HTERT RPE-1 (cell line): Measurements from ENCODE around the gene CTNNA1.
"Not testable (repeated sequence)": the region's sequence is repeated elsewhere in the genome, so short reads cannot be mapped to it uniquely, and the experiment has no call there.

ENCODE experiments used
- in situ Hi-C: fragments of 300-500 bp; cut with MboI; formaldehyde crosslinking; loops from 4 replicates; pipeline ENCODE4 v1.14.3; 2020; ENCODE audit warnings: low sequenced_read_pairs

CTNNA1 gene

DNA sequence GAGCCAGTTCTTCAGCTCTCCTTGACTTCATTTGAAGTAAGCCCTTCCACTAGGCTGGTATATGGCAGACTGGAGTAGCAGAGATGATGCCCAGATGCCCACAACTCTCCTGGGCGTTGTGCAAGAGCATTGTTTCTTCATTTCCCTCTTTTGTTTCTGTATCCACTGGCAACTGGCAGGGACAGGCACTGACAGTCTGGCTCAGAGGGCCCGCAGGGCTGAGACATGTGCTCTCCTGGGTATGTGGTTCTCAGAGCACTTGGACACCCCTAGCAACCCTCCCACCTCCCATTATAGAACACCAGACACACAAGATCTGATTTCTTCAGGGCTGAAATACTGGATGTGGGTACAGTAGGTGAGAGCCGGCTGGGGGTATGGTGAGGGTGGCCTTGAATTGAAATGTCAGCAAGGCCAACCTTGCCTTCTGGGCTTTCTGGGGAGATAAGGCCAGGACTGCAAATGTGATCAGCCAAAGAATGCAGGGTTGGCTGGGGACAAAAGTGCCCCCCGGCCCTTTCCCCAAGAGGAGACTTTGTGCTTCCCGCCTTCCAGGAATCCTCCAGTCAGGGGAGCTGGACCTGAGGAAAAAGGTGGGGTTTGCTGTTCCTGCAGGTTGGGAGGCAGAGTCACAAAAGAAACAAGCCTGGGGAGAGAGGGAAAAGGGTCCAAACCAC lies 28.6 kb upstream of the CTNNA1 start:
- in situ Hi-C loops, result no loop called here

DNA sequence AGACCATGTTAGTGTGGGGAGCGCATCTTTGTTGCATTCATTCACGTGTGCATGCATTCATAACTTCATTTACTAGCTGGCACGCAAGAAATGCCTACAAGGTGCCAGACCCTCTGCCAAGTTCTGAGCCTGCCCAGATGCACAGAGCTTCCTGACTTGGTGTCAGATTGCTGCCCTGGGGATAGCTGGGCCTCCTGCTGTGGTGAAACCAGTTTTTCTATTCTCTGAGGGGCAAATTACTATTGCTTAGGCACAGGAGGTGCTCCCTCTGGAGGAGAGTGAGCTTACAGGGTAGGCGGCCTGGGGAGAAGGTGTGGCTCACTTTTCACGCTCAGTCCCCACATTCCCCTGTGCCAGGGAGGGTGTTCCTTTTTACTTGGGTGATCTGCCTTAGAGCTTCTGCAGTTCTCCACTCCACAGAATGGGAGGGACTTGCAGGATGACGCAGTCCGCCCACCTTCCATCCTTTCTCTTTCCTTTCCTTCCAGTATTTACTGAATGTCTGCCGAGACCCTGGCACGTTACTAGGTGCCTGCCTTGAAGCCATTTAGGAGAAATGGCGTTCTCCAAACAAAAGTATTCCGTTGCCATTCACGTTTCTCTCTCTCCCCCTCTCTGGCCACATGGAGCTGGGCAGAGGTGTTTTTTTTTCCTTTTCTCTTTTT lies 27.9 kb upstream of the CTNNA1 start:
- in situ Hi-C loops, result no loop called here

DNA sequence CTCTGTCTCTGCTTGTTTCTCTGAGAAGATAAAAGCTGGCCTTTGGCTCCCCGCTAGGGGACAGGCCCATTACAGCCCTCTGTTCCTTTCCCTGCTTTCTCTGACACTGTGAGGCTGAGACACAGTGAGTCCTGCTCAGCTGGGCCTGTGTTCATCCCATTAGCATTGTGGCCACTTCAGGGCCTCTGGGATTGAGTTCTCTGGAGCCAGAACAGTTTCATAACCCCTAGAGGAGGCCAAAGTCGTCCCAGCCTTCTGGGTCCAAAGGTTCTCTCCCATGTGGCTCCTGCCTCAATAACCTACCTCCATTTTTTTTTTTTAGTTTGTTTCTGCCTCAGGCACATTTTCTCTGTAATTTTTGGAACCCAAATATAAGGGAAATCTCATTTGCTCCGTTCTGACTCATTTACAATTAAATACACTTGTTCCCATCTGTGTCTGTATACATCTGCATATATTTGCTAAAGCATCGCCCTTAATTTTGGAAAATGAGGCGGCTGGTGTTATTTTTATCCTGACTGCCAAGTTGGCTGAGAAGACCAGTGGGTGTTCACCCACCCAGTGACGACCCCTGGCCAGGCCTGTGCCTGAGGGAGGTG lies 27.3 kb upstream of the CTNNA1 start:
- in situ Hi-C loops, result no loop called here

GRCh38 chr5:138726848-138727247 lies 26.4 kb upstream of the CTNNA1 start:
- in situ Hi-C loops, result no loop called here

- in situ Hi-C loops, result not testable (repeated sequence)
Measured at GRCh38 chr5:138730496-138730895, 22.7 kb upstream of the CTNNA1 start.

DNA sequence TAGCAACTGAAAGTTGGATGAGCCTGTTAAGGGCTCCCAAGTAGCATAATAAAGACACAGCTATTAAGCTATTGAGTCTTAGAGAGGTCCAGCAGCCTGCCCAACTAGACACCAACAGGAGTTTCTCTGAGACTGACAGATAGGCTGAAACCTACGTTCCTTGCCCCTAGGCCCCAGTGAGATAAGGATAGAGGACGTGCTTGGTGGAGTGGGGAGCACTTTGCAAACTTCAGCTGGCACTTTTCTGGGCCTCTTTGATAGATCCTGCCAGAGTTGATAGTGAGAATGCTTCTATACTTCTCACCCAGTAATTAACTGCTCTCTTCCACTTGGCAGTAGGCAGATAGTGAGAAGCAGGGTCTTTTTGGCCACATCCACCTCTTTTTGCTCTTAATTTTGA lies 20.8 kb upstream of the CTNNA1 start:
- in situ Hi-C loops, result no loop called here

- in situ Hi-C loops, result no loop called here
Measured at GRCh38 chr5:138732933-138733332, 20.3 kb upstream of the CTNNA1 start.

DNA sequence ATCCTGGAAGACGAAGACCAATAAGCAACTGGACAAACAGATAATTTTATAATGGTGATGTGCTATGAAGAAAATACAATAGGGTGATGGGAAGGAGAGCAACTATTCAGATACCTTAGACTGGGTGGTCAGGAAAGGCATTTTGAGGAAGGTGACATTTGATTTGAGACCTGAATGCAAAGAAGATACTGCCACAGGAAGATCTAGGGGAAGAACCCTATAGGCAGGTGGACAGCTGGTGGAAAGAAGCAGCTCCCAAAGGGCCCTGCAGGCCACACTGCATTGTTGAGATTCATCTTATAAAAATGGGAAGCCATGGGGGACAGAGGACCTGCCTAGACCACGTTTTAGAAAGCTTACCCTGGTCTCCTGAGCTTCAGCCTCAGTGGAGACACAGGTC lies 19.7 kb upstream of the CTNNA1 start:
- in situ Hi-C loops, result no loop called here

GRCh38 chr5:138736293-138736692 lies 16.9 kb upstream of the CTNNA1 start:
- in situ Hi-C loops, result no loop called here

DNA sequence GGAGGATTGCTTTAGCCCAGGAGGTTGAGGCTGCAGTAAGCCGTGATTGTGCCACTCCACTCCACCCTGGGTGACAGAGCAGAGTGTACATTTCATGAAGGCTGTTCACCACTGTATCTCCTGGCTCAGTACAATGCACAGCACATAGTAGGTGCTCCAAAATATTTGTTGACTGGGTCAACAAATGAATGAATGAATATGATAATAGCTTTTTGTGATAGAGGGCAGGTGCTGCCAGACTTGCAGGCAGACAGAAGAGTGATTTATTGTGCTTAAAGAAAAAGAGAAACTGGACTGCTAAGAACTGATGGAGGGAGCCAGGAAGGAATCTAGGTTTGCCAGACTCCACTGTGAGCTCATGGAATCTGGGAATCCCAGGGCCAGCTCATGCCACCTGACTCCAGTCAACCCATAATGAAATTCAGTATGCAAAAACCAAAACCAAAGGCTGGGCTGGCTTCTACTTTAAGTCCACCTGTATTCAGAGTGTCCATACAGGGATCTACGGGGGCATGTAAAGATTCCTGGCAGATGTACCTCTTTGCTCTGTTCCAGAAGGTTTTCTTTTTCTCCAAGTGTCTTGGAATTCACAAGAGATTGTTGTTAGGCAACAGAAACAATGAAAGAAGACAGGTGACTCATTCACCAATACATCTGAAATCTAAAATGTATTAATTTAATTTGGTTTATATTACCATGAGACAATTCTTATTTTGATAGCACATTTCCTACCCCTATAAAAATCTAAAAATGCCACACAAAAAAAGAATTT lies 15.5 kb upstream of the CTNNA1 start:
- in situ Hi-C loops, result no loop called here

- in situ Hi-C loops, result no loop called here
Measured at GRCh38 chr5:138738399-138738798, 14.8 kb upstream of the CTNNA1 start.

DNA sequence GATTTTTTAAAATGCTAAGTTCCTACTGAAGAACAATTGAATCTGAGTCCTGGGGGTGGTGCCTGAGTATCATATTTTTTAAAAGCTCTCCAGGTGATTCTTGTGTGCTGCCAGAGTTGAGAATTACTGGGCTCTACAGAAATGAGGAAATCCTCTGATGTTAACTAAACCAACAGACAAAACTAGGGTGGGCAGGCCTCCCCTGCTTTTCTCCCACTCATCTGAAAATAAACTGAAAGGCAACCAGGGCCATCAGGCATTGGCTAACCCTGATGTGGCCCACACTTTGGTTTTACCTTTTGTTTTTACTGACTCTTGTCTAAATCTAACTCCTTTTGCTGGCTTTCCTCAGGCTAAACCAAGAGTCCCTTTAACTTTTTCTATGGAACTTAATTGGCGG lies 13.3 kb upstream of the CTNNA1 start:
- in situ Hi-C loops, result no loop called here

DNA sequence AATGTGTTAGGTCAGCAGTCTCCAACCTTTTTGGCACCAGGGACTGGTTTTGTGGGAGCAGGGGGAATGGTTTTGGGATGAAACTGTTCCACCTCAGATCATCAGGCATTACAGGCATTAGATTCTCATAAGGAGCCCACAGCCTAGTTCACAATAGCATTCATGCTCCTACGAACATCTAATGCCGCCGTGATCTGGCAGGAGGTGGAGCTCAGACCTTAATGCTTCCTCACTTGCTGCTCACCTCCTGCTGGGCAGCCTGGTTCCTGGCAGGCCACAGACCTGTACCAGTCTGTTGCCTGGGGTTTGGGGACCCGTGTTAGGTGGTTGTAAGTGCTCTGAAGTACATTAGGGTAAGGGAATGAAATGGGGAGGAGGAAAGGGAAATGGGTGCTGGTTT lies 9.7 kb upstream of the CTNNA1 start:
- in situ Hi-C loops, result no loop called here

- in situ Hi-C loops, result no loop called here
Measured at GRCh38 chr5:138745268-138745667, 8.0 kb upstream of the CTNNA1 start.

GRCh38 chr5:138748630-138749081 lies 4.6 kb upstream of the CTNNA1 start:
- in situ Hi-C loops, result no loop called here

GRCh38 chr5:138751344-138751743 lies 1.9 kb upstream of the CTNNA1 start:
- in situ Hi-C loops, result not testable (repeated sequence)

DNA sequence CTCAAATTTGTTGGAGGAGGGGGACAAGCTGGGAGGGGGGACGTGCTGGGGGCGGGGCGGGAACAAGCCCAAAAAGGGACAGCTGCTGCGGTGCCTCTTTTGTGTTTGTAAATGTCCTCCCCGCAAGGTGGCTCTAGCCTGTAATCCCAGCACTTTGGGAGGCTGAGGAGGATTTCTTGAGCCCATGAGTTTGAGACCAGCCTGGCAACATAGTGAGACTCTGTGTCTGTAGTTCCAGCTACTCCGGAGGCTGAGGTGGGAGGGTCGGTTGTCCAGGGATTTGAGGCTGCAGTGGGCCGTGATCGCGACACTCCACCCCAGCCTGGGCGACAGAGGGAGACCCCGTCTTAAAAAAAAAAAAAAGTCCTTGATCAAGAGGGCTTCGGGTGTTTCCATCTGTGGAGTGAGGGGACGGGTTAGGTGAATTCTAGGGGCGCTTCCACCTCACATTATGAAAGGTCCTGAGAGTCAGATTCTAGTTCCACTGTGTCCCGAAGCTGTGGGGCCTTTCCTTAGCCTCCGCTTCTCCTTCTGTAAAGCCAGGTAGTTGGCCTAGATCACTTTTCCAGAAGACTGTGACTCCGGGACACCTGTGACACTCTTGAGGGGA lies 779 bp upstream of the CTNNA1 start:
- in situ Hi-C loops, result no loop called here

- in situ Hi-C loops, result no loop called here
Measured at GRCh38 chr5:138753794-138754698, 821 bp downstream of the CTNNA1 start.

DNA sequence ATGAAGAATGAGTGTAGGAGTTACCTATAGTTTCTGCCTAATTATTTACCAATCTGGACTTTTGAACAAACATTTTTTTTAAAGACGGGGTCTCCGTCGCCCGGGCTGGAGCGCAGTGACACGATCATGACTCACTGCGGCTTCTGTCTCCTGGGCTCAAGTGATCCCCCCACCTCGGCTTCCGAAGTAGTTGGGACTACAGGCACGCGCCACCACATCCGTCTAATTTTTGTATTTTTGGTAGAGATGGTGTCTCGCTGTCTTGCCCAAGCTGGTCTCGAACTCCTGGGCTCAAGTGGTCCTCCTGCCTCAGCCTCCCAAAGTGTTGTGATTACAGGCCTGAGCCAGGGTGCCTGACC lies 1.5 kb downstream of the CTNNA1 start:
- in situ Hi-C loops, result no loop called here

GRCh38 chr5:138755084-138755748 lies 2.0 kb downstream of the CTNNA1 start:
- in situ Hi-C loops, result no loop called here
